ENCODE results near the gene MOSPD2. TPM values are rescaled to one million over a fixed set of nuclear protein-coding genes. Genes with fewer than 3 reads are reported as not detected.

Gene MOSPD2
- total RNA-seq, 1 donor = 29.0 TPM

GRCh38 chrX:14922437-14922836 is 49.2 kb downstream of the MOSPD2 start:
- Histone ChIP-seq H3K4me2 (ENCODE audit: insufficient read depth, low read length) (peak overlapping the region; percentile 62), H3K4me1 (ENCODE audit: insufficient read depth, low read length) (peaks cover 25% of the 10 kb centered on the region), H3K79me2 (ENCODE audit: insufficient read depth, low read length) (no peaks in the 10 kb centered on the region), H3K36me3 (ENCODE audit: insufficient read depth, low read length) (no peaks in the 10 kb centered on the region), H3K4me3 (ENCODE audit: insufficient read depth, low read length) (no peak overlapping the region), H3K27me3 (ENCODE audit: insufficient read depth, low read length) (no peaks in the 10 kb centered on the region), H4K20me1 (ENCODE audit: insufficient read depth, low read length) (no peaks in the 10 kb centered on the region), H3K9me3 (ENCODE audit: low read depth, low read length) (no peaks in the 10 kb centered on the region), H2AFZ (ENCODE audit: low read length) (peak overlapping the region; percentile 40), H3K27ac (ENCODE audit: low read depth, low read length) (peak overlapping the region; percentile 79)
- TF ChIP-seq CTCF (IDR thresholded peaks at IDR 0.05; ENCODE audit: extremely low read depth, low read depth, low read length) = no peak
- DNase-seq (ENCODE audit: insufficient read length, low spot score, missing footprints) = no peak

GRCh38 chrX:14923761-14924160 is 50.5 kb downstream of the MOSPD2 start:
- H3K4me3 ChIP-seq (ENCODE audit: insufficient read depth, low read length) = no peak overlapping the region
- H4K20me1 ChIP-seq (ENCODE audit: insufficient read depth, low read length) = no peaks in the 10 kb centered on the region
- no peaks in the 10 kb centered on the region for H3K9me3 ChIP-seq (ENCODE audit: low read depth, low read length)
- H3K4me1 ChIP-seq (ENCODE audit: insufficient read depth, low read length) = peaks cover 25% of the 10 kb centered on the region
- H2AFZ ChIP-seq (ENCODE audit: low read length) = no peak overlapping the region
- H3K27ac ChIP-seq (ENCODE audit: low read depth, low read length) = no peak overlapping the region
- H3K27me3 ChIP-seq (ENCODE audit: insufficient read depth, low read length) = no peaks in the 10 kb centered on the region
- no peaks in the 10 kb centered on the region for H3K79me2 ChIP-seq (ENCODE audit: insufficient read depth, low read length)
- H3K4me2 ChIP-seq (ENCODE audit: insufficient read depth, low read length) = no peak overlapping the region
- DNase-seq (ENCODE audit: insufficient read length, low spot score, missing footprints) = no peak
- TF ChIP-seq CTCF (IDR thresholded peaks at IDR 0.05; ENCODE audit: extremely low read depth, low read depth, low read length) = no peak
- H3K36me3 ChIP-seq (ENCODE audit: insufficient read depth, low read length) = no peaks in the 10 kb centered on the region

- H4K20me1 ChIP-seq (ENCODE audit: insufficient read depth, low read length) = no peaks in the 10 kb centered on the region
- no peak for TF ChIP-seq CTCF (IDR thresholded peaks at IDR 0.05; ENCODE audit: extremely low read depth, low read depth, low read length)
- H3K4me3 ChIP-seq (ENCODE audit: insufficient read depth, low read length) = no peak overlapping the region
- H3K4me2 ChIP-seq (ENCODE audit: insufficient read depth, low read length) = peak overlapping the region; percentile 24
- DNase-seq (ENCODE audit: insufficient read length, low spot score, missing footprints) = no peak
- H3K79me2 ChIP-seq (ENCODE audit: insufficient read depth, low read length) = no peaks in the 10 kb centered on the region
- no peaks in the 10 kb centered on the region for H3K9me3 ChIP-seq (ENCODE audit: low read depth, low read length)
- no peaks in the 10 kb centered on the region for H3K36me3 ChIP-seq (ENCODE audit: insufficient read depth, low read length)
- peaks cover 15% of the 10 kb centered on the region for H3K4me1 ChIP-seq (ENCODE audit: insufficient read depth, low read length)
- H2AFZ ChIP-seq (ENCODE audit: low read length) = no peak overlapping the region
- no peak overlapping the region for H3K27ac ChIP-seq (ENCODE audit: low read depth, low read length)
- no peaks in the 10 kb centered on the region for H3K27me3 ChIP-seq (ENCODE audit: insufficient read depth, low read length)
These were observed 53.2 kb downstream of the MOSPD2 start for GRCh38 chrX:14926471-14926870.

- Histone ChIP-seq H3K4me2 (ENCODE audit: insufficient read depth, low read length) (no peak overlapping the region), H3K4me1 (ENCODE audit: insufficient read depth, low read length) (peaks cover 13% of the 10 kb centered on the region), H3K4me3 (ENCODE audit: insufficient read depth, low read length) (no peak overlapping the region), H4K20me1 (ENCODE audit: insufficient read depth, low read length) (no peaks in the 10 kb centered on the region), H3K27ac (ENCODE audit: low read depth, low read length) (no peak overlapping the region), H3K79me2 (ENCODE audit: insufficient read depth, low read length) (no peaks in the 10 kb centered on the region), H3K36me3 (ENCODE audit: insufficient read depth, low read length) (no peaks in the 10 kb centered on the region), H3K9me3 (ENCODE audit: low read depth, low read length) (no peaks in the 10 kb centered on the region), H2AFZ (ENCODE audit: low read length) (no peak overlapping the region), H3K27me3 (ENCODE audit: insufficient read depth, low read length) (no peaks in the 10 kb centered on the region)
- DNase-seq (ENCODE audit: insufficient read length, low spot score, missing footprints) = no peak
- TF ChIP-seq CTCF (IDR thresholded peaks at IDR 0.05; ENCODE audit: extremely low read depth, low read depth, low read length) = no peak
These were observed 54.2 kb downstream of the MOSPD2 start for GRCh38 chrX:14927401-14927800.
